Activated gamma-delta T cell treated with Interleukin-2 at 50 U/mL for 16 hours (primary cell): Measurements from ENCODE around the gene PLA2G4F.

Experiments
- DNase-seq: peaks from one replicate; pipeline ENCODE4 v3.0.0-alpha.2; 2020

The PLA2G4F gene

DNA sequence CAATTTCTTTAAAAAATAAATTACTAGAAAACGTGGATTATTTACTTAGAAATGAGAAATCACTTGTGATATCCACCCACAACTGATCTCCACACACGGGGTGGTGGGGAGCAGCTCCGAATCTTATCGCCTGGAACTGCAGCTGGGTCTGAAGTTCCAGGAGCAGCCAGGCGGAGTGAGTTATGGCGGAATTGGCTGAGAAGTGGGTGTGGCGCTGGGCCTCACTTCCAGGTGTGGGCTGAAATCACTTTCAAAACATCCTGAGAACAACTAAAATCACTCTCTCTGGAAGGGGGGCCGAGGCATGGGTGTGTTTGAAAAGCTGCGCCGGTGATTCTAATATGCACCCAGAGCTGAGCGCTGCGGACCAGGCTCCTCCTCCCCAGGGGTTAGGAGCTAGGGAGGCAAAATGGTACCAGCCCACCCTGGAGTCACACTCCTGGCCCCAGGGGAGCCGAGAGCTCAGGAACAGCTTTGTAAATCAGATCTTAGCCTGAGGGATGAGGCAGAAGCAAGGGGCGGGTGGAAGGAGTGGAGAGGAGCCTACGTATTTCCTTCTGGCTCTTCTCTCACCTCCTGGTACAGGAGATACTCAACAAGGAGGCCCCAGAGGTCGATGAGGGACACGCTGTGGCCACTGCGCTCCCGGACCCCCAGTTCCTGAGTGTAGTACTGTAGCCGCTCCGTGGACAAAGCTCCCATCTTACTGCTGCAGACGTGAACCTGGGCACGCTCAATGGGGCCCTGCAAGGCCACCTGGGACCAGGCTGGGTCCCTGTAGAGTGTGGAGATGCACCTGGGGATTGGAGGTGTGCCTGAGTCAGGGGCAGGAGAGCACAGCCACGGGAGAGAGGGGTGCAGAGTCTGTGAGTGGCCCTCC lies 9.6 kb downstream of the PLA2G4F start:
- DNase-seq: no peak

DNA sequence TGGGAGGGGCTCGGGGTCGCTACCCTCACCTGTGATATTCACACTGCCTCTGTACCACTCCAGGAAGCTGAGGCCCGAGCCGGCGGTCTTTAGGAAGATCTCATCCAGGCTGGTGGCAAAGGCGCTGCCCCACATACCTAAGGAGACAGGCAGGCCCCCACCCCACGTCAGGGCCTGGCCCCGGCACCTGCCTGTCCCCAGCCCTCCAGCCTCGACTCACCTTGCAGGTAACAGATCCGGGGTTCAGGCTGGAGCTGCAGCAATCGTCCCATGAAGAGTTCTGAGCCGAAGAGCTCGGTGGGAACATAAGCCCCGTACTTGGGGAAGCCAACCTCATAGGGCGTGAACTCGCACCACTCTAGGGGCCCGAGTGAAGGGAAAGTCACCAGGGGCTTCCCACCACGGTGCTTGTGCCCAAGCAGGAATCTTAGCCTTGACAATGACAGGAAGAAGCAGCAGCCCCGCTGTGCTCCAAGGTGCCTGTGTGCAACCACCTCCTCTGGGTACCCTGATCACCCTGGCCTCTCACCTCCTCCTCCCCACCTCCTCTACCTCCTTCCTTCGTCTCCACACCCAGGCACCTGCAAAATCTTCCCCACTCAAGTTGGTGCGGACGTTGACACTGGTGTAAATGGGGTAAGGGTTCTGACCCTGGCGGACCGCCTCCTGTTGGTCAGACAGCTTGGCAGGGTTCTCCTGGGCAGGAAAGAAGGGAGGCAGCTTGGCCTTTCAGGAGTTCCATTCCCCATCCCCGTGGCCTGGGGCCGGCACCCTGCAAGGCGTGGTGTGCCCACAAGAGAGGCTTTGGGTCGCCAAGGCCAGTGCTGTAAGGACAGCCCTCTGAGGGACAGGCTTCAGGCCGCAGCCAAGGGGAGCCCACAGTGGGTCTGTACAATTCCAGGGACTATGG lies 10.6 kb downstream of the PLA2G4F start:
- DNase-seq: no peak

DNA sequence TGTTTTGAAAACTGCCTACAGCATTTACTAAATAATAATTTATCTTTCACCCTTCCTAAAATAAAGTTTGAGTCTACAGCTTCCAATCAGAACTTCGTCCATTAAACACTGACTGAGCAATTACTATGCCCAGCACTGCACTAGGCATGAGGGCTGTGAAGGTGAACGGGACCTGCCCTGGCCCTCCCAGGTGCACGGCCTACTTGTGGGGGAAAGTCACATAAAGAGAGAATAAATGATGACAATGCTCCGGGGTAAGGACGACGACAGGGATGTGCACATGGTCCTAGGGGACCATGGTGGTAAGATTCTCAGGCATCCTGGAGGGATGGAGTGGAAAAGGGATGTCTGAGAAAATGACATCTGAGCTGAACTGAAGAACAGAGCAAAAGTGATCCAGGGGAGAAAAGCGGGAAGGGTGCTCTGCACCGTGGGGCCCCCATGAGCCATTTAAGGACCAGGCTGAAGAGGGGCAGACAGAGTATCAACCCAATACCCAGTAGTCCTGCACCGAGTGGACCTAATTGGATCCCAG lies 11.5 kb downstream of the PLA2G4F start:
- no peak for DNase-seq

DNA sequence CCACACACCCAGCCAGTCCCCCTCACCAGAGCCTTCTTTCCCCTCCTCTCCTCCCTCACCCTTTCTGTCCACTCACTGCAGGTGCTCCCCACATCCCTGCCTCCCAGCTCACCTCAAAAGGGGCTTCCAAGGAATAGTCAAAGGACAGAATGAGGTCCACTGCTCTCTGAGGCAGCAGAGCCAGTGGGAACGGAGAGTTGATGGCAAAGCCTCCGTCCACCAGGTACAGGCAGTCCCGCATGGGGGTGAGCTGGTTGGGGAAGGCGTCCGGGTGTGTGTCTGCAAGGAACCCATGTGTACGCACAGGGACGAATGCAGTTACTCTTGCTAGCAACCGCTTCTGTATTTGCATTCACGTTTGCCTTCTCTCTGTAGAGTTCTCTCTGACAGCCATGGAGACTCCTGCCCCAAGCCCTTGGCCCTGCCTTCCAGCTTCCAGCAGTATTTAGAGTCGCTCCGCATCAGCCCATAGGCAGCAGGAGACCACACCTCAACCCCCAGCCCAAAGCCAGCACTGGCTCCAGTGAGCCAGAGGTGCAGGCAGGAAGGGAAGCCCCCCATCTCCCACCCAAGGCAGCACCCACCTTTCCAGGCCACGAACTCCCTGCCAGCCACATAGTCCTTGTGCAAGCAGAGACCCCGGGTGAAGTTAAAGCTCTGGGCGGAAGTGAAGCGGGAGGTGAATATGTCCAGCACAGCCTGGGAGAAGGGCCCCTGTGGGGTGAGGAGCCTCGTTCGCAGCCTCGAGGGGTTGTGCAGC lies 12.4 kb downstream of the PLA2G4F start:
- no peak for DNase-seq

DNA sequence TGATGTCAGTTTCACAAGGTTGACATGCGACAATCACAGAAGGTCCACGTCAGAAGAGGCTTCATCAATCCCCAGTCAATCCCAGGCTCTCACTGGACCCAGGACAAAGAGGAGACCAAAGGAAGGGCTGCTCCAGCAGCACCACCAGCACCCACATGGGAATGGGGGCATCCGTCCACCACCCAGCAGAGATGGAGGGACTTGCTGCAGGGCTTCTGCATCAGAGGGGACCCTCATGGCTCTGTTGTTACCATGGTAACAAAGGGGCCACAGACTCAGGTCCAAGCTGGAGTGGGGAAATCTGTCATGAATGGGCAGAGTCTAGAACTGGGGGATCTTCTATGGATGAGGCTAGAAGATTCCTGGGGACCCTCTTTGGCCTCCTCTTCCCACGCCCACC lies 13.1 kb downstream of the PLA2G4F start:
- no peak for DNase-seq

DNA sequence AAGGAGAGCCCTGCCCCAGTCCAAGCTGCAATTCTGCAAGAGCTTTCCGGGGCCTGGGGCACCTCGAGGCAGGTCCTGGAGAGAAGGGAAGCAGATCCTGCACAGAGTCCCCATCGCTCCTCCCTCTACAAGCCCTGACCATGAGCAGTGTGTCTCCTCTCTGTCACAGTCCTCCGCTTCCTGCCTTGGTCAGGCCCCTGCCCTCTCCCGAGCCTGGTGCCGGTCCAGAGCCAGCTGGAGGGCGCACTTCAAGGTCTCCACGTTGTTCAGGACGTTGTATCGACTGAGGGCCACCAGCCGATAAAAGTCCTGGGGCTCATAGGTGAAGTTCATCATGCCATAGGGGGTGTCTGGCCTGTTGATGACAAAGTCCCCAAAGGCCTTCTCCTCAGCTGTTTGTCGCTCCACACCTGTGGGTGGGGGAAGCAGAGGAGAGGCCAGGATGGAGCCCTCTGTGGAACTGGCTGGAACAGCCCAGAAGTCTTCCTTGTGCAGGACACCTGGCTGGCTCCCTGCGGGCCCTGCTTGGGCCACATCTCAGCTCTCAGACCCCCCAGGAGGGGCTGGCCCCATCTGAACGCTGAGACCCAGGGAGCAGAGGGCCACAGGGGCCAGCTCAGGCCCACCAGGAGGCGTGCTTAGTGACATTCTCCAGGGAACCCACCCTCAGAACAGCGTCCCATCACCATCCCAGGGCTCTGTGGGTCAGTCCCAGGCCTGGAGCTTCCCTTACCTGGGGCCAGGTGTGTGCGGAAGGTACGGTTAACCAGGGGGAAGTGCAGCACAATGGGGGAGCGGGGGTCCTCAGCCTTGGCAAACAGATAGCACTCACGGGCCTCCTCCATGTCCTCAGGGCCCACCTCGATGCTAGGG lies 14.4 kb downstream of the PLA2G4F start:
- DNase-seq: no peak

DNA sequence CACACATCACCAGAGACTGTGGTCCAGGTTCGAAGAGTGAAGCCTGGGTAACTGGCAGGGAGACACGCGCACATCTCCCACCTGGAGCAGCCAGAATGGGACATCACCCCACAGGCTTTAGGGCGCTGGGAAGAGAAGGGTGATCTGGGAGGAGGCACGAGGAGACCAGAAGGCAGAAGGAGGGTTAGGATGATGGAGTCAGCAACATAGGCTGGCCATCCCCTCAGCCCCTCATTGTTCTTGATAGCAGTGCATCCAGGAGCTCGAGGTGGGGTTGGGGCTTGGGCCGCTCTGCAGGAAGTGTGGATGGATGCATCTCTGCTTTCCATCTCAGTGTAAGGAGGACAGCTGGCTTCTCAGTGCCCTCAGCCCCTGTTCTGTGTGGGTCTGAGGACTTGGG lies 15.2 kb downstream of the PLA2G4F start:
- DNase-seq: no peak

DNA sequence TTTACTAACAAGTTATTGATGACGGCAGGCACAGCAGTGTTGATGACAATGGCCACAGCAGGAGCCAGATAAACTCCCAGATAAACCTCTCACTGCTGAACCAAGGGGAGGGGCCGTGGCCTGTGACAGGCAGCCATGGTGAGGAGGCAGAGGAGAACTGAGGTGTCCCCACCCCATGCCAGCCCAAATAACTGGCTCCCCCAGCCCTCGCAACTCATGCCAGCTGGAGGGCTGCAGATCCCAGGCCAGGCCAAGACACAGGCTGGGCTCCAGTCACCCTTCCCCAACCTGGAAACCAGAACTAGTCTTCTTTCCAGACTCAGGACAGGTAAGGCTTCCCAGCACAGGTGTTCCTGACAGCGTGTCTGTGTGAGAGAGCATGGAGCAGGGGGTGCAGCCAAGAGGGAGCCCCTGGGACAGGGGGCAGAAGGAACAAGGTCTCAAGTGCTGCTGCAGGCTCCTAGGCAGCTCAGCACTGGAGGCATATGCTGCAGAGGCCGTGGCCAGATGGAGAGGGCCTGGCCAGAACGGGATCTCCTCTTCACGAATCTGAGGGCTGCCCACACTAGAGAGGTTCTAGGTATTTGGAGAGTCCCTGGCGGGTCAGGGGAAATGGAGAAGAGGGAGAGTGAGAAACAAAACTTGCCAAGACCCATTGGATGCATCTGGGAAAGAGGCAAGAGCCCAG lies 15.9 kb downstream of the PLA2G4F start:
- no peak for DNase-seq

DNA sequence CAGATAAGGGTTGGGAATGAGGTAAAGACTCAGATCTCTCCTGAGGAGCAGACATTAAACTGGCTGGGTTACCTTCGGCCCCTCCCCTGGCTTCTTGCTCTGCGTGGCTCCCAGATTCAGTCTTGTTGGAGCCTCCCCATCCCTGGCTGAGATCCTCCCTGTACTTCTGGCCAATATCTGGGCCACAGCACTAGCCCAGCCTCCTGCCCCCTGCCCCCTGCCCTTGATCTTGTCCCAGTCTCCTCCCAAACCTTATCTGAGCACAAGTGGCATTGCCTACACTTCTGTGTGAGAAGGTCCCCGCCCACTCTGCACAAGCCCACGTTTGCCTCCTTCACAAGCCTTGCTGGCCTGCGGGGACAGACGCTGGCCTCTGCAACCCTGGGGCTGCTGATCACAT lies 16.8 kb downstream of the PLA2G4F start:
- no peak for DNase-seq

DNA sequence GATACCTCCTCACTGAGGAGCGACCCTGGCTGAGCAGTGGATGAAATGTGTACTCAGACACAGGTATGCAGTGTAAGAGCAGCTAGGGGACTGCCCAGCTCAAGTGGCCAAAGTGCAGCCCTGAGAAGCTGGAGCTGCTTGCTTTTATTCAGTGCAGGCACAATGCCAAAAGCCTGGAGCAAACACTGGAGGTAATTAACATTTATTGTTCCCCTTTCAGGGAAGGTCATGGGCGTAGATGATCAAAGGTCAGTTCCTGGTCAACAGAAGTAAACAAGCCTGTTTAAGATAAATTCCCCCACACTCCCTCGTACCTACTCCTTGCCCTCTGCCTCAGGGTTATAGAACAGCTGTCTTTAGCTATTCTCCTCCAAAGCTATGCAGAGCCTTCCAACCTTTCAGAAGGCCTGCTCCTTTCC lies 17.5 kb downstream of the PLA2G4F start:
- DNase-seq: no peak

DNA sequence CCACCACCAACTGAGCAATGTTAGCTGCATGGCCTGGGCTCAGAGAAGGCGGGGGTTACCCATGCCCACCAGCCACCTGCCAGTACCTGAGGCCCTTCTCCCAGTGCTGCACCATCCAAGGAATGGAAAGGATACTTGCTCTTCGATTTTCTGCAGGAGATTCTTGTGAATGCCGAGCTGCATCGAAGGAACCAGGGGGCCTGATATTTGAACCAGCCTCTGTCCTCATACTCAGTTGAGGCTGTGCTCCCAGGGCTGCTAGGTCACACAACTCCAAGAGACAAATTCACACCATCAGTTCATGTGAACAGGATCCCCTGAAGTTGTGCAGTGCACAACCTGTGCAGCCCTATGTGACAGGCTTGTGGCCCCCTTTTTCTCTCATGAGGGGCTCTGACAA lies 18.0 kb downstream of the PLA2G4F start:
- no peak for DNase-seq

DNA sequence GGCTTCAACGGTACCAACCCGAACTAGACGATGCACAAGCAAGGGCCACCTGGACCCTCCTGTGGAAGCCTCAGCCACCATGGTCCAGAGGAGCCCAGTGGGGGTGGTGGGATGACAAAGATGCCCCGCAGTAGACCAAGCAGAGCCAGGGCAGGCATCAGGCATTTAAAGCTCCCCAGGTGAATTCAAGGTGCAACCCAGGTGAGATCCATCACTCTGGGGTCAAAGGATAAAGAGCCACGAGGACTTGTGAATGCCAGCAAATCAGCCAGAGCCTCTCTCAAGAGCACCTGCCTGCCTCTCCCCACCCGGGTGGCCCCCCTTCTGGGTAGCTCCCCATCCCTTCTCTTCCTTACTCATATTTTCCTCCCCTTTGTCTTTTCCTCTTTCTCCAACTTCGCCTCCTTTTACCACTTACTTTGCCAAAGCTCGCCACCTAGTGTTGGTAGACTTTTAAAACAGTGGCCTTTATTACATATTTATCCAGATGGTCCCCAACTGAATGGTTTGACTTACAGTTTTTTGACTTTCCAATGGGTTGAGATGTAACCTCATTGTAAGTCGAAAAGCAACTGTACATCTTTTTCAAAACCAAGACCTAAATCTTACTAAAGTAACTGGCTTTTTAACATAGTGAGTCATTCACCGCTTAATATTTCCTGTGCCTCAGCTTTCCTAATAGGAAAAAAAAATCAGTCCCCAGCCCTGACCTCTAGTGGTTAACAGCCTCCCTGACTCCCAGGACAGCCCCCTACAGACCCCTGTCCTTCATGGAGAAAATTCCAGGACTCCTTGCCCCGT lies 18.8 kb downstream of the PLA2G4F start:
- no peak for DNase-seq

DNA sequence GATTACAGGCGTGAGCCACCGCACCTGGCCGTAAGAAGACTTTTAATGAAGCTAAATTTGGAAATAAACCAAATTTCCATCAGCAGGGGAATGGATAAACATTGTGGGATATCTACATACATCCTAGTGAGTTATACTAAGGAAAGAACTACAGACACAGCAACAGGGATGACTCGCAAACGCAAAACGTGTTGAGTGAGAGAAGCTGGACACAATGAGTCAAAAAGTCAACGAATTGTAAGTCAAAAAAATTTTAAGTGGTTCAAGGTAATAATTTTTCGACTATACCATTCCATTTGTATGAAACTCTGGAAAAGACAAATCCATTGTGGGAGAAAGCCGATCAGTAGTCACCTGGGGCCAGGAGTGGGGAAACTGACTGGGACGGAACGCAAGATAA lies 19.9 kb downstream of the PLA2G4F start:
- DNase-seq: no peak

DNA sequence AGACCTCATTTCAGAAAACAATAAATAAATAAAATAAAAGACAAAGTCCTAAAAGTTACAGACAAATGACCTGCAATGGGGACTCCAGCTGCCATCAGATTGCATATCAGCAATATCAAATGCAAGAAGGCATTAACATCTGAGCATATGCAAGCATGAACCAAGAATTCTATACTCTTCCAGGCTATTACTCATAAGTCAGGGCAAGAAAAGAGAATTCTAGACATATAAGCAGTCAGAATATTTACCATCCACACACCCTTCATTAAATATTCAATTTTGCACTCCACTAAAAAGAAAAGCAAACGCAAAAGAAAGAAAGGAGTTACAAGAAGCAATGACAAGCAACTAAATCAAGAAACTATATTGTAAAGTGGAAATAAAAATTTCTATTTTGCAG lies 21.1 kb downstream of the PLA2G4F start:
- DNase-seq: no peak

DNA sequence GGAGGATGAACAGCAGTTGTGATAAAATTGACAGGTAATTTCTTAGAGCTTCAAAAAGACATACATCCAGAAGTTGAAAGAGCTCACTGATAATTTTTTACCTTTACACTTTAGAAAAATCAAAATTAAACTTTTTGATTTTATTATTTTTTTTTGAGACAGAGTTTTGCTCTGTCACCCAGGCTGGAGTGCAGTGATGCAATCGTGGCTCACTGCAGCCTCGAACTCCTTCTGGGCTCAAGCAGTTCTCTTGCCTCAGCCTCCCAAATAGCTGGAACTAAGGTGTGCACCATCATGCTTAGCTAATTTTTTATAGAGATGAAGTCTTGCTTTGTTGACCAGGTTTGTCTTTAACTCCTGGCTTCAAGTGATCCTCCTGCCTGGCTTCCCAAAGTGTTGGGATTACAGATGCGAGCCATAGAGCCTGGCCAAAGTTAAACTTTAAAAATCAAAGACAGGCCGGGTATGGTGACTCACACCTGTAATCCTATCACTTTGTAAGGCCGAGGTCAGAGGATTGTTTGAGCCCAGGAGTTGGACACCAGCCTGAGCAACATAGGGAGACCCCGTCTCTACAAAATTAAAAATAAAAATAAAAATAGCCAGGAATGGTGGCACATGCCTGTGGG lies 21.7 kb downstream of the PLA2G4F start:
- DNase-seq: no peak

DNA sequence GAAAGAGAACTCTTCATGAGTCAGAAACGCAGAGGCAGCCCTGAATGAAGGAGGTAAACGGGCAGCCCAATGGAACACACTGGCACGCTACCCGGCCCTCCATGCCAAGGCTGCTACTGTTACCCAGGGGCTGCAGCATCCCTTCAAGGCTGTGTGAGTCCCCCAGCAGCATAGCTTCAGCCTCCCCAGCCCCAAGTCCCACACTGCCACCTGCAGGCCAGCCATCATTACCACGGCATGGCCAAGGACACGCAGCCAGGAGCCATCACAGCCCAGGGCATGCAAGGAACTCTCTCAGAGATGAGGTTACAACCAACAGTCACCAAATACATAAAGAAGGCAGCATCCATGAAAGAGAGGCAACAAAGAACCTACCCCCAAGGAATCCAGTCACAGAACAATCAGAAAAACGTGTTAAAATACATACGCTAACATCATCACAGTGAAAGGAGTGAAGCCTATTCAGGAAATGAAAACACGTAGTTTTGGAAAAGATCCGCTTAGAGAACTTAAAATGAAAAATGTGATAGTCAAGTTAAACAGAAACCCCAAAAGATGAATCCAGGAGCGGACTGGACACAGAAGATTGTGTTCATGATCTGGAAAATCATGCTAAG lies 22.4 kb downstream of the PLA2G4F start:
- peak; percentile 41 for DNase-seq

DNA sequence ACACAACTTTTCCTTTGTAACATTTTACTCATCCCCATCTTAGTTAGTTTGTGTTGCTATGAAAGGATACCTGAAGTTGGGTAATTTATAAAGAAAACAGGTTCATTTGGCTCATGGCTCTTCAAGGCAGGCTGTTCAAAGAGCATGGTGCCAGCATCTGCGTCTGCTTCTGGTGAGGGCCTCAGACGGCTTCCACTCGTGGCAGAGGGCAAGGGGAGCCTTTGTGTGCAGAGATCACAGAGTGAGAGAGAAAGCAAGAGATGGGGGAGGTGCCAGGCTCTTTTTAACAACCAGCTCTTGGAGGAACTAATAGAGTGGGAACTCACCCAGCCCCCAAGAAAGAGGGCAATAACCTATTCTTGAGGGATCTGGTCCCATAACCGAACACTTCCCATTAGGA lies 23.1 kb downstream of the PLA2G4F start:
- DNase-seq: no peak

DNA sequence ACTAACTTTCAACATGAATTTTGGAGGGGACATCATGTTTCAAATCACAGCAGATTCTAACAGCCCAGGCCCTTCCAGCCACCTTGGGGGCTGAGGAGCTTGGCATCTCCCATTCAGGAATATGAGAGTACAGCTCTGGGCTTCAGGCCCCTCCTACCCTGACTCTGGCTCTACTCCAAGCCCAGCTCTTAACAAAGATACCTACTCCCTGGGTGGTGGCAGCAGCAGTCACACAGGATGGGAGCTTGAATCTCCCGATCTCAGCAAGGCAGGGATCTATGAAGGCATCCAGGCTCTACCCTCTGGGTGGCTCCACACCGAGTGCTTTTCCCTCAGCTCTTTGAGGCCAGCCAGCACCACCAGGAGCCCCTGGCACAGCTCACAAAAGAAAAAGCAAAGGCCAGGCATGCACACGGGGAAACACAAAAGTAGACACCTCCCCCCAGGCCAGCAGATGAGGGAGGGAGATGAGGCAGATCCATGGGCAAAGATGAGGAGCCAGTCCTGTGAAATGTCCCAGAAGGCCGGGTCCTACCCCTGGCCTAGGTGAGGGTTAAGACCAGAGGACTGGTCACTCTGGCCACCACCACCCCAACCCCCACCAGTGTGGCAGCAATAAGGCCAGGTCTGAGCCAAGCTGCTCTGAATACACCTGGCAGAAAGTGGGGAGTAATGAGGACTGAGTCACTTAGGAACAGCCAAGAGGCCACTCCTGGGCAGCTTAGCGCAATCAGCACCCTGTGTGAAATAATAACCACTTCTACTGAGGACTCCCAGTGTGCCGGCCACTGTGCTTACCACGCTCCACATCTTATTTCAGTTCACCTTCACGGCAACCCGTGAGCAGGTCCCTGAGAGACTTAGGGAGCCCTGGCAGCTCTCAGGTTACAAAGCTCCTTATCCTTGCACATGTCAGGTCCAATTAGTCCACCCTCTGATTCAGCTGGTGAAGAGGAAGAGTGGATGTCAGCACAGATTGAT lies 24.3 kb downstream of the PLA2G4F start:
- DNase-seq: no peak
